Prostate gland (tissue), 2 donors: ENCODE measurements around the gene SELENOW.

ENCODE experiments used
- POLR2A ChIP-seq: fragments of 450-650 bp; IDR thresholded peaks from one replicate; pipeline ENCODE4 v1.6.1; 2016; ENCODE audit warnings: antibody characterized with exemption, mild to moderate bottlenecking
- POLR2AphosphoS5 ChIP-seq: sonication (generic); formaldehyde crosslinking; IDR thresholded peaks from one replicate; pipeline ENCODE4 v1.6.1; 2017; ENCODE audit warnings: antibody characterized with exemption
- TF ChIP-seq, protein P1 (sequence below), 4 experiments: fragments of 200-600 bp in 2 of 4; fragments of 450-650 bp in 2 of 4; sonication (generic) in 2 of 4; IDR thresholded peaks; 1 replicate in 3 of 4; 2 replicates in 1 of 4; pipeline ENCODE4 v1.5.1; 2016 to 2019; ENCODE audit warnings: antibody characterized with exemption in 4 of 4, mild to moderate bottlenecking in 2 of 4, moderate library complexity in 2 of 4

DNA sequence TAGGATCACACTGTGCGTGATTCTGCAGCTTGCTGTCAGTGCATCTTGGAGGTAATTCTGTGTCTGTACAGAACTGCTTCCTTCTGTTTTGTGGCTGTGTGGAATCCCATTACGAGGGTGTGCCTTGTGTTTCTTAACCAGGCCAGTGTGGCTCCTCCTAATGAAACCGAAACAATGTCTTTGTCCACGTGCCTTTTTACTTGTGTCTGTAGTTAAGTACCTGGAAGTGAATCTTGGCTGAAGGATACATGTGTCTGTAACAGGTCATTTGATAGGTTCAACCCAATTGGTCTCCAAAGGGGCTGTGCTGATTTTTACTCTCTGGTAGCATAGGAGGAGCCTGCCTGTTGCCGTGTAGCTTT, 20.1 kb upstream of the SELENOW start:
- TF ChIP-seq POLR2A (no peak), POLR2AphosphoS5 (no peak)
- TF ChIP-seq, protein P1, sequence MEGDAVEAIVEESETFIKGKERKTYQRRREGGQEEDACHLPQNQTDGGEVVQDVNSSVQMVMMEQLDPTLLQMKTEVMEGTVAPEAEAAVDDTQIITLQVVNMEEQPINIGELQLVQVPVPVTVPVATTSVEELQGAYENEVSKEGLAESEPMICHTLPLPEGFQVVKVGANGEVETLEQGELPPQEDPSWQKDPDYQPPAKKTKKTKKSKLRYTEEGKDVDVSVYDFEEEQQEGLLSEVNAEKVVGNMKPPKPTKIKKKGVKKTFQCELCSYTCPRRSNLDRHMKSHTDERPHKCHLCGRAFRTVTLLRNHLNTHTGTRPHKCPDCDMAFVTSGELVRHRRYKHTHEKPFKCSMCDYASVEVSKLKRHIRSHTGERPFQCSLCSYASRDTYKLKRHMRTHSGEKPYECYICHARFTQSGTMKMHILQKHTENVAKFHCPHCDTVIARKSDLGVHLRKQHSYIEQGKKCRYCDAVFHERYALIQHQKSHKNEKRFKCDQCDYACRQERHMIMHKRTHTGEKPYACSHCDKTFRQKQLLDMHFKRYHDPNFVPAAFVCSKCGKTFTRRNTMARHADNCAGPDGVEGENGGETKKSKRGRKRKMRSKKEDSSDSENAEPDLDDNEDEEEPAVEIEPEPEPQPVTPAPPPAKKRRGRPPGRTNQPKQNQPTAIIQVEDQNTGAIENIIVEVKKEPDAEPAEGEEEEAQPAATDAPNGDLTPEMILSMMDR (IDR thresholded peaks at IDR 0.05), result no peak
